Cardiac muscle cell (in vitro differentiated cells and primary cell): Measurements from ENCODE around the gene ADAM17. TPM values are rescaled to one million over a fixed set of nuclear protein-coding genes. Genes with fewer than 3 reads are reported as not detected.
"Not testable (repeated sequence)": the region's sequence is repeated elsewhere in the genome, so short reads cannot be mapped to it uniquely, and the experiment has no call there.

Source experiments
- DNase-seq, 2 donors: peaks; one replicate each; pipeline versions ENCODE4 v3.0.0 to v3.0.0-alpha.2; 2010 to 2017; ENCODE audit warnings: low read depth in 1 of 2, low spot score in 1 of 2
- H3K27ac ChIP-seq: fragments of 200-600 bp; sonication (generic); 2 replicates; pipeline ENCODE4 v1.5.1; 2016
- H3K27me3 ChIP-seq: fragments of 200-600 bp; sonication (generic); 2 replicates; pipeline ENCODE4 v1.6.0; 2016; ENCODE audit warnings: control low read depth
- H3K36me3 ChIP-seq: fragments of 200-600 bp; sonication (generic); 2 replicates; pipeline ENCODE4 v1.5.1; 2016; ENCODE audit warnings: control low read depth
- H3K4me1 ChIP-seq: fragments of 200-600 bp; sonication (generic); 2 replicates; pipeline ENCODE4 v1.8.1; 2017; ENCODE audit warnings: low read depth, mild to moderate bottlenecking, mixed run types
- H3K4me3 ChIP-seq: fragments of 200-600 bp; sonication (generic); 2 replicates; pipeline ENCODE4 v1.5.1; 2016; ENCODE audit warnings: mild to moderate bottlenecking
- H3K9me3 ChIP-seq: fragments of 200-600 bp; sonication (generic); 2 replicates; pipeline ENCODE4 v1.5.1; 2017; ENCODE audit warnings: low read depth, mild to moderate bottlenecking, control low read depth
- polyA plus RNA-seq: library from polyadenylated mRNA; unstranded; fragments of >200 nt; fragmentation: Nextera tagmentation; extraction: Ambion mirVana; gene quantifications from 2 replicates; pipeline ENCODE4 v1.2.1, GENCODE V29; 2016
- total RNA-seq: library from RNA; depleted of rRNA; stranded (reverse); fragments of >200 nt; gene quantifications from 2 replicates; pipeline ENCODE4 v1.2.3, GENCODE V29; 2016
- TF ChIP-seq, protein P1 (sequence below): IDR thresholded peaks from 2 replicates; pipeline ENCODE4 v1.5.1; 2012; ENCODE audit warnings: low read depth, mild to moderate bottlenecking, low read length

ADAM17 gene
- total and polyA plus RNA-seq, 2 experiments from 2014 or later: 23.9 to 32.0 TPM

DNA sequence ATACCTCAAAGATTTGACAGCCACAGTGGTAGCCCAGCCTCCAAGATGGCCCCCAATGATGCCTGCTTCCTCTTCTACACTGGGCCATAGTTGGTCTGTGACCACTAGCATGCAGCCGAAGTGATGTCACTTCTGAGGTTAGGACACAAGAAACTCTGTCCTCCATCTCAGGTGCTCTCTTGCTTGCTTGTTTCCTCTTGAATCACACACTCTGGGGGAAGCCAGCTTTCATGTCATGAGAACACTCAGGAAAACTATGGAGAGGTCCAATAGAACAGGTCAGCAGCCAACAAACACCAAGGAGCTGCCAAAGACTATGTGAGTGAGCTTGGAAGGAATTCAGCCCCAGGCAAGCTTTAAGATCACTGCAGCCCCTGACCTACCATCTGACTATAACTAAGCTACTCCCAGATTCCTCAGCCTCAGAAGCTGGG lies 3.3 kb upstream of the ADAM17 start:
- Histone ChIP-seq H3K27ac (peak overlapping the region; percentile 43), H3K27me3 (no peaks in the 10 kb centered on the region), H3K4me1 (peaks cover 10% of the 10 kb centered on the region), H3K36me3 (no peaks in the 10 kb centered on the region), H3K4me3 (no peak overlapping the region), H3K9me3 (no peaks in the 10 kb centered on the region)
- TF ChIP-seq, protein P1, sequence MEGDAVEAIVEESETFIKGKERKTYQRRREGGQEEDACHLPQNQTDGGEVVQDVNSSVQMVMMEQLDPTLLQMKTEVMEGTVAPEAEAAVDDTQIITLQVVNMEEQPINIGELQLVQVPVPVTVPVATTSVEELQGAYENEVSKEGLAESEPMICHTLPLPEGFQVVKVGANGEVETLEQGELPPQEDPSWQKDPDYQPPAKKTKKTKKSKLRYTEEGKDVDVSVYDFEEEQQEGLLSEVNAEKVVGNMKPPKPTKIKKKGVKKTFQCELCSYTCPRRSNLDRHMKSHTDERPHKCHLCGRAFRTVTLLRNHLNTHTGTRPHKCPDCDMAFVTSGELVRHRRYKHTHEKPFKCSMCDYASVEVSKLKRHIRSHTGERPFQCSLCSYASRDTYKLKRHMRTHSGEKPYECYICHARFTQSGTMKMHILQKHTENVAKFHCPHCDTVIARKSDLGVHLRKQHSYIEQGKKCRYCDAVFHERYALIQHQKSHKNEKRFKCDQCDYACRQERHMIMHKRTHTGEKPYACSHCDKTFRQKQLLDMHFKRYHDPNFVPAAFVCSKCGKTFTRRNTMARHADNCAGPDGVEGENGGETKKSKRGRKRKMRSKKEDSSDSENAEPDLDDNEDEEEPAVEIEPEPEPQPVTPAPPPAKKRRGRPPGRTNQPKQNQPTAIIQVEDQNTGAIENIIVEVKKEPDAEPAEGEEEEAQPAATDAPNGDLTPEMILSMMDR: no peak
- DNase-seq: peak in 1 of 2 donors; percentile 85

DNA sequence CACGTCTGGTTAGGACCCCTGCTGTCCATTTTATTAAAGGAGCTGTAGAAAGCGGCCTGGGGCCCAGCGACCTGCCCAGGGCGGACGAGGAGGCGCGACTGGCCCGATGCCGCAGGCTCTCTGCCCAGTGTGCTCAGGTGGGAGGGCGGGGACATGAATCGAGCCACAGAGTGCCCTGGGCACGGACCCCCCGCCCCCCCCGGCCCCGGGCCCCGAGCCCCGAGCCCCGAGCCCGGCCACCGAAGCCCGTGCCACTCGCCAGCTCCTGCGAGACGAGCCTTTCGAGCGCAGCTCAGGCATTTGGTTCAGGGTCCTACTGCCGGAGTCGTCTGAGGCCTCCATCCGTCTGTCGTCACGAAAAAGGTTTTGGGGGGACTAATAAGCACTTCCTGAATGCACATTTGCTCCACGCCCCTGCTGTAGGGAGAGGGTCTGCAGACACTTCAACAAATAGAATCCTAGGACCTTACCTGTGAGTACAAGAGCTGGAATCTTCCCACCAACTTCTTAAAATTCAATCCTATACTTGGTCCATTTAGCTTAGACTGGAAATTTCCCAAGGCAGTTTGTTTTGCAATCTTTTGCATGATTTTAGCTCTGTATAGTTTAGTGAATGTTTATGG lies 602 bp upstream of the ADAM17 start:
- peak overlapping the region; percentile 96 for H3K27ac ChIP-seq
- H3K9me3 ChIP-seq: no peaks in the 10 kb centered on the region
- peak overlapping the region; percentile 65 for H3K4me3 ChIP-seq
- H3K4me1 ChIP-seq: peaks cover 11% of the 10 kb centered on the region
- DNase-seq: peak in 1 of 2 donors; percentile 42
- H3K36me3 ChIP-seq: no peaks in the 10 kb centered on the region
- H3K27me3 ChIP-seq: no peaks in the 10 kb centered on the region
- TF ChIP-seq, protein P1: no peak

DNA sequence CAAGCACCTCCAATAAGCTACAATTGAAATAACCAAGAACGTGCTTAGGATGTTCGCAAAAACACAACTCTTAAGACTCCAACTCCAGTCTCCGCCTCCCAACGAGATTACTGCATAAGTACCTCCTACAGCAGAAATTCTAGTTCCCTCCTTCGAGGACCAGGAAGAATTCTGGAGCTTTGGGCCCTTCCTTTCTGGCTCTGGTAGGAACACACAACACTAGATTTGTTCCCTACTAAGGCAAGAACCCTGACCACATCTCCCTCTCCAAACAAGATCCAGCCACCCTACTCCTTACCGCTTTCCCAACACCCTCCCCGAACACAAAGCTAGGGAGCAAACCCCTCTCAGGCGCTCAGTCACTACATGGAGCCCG lies 721 bp downstream of the ADAM17 start:
- peak; percentile 67 to 94 for DNase-seq
- H3K27me3 ChIP-seq: no peaks in the 10 kb centered on the region
- no peaks in the 10 kb centered on the region for H3K36me3 ChIP-seq
- H3K4me3 ChIP-seq: peak overlapping the region; percentile 65
- TF ChIP-seq, protein P1: no peak
- H3K9me3 ChIP-seq: no peaks in the 10 kb centered on the region
- H3K4me1 ChIP-seq: peaks cover 7% of the 10 kb centered on the region
- H3K27ac ChIP-seq: peak overlapping the region; percentile 96

DNA sequence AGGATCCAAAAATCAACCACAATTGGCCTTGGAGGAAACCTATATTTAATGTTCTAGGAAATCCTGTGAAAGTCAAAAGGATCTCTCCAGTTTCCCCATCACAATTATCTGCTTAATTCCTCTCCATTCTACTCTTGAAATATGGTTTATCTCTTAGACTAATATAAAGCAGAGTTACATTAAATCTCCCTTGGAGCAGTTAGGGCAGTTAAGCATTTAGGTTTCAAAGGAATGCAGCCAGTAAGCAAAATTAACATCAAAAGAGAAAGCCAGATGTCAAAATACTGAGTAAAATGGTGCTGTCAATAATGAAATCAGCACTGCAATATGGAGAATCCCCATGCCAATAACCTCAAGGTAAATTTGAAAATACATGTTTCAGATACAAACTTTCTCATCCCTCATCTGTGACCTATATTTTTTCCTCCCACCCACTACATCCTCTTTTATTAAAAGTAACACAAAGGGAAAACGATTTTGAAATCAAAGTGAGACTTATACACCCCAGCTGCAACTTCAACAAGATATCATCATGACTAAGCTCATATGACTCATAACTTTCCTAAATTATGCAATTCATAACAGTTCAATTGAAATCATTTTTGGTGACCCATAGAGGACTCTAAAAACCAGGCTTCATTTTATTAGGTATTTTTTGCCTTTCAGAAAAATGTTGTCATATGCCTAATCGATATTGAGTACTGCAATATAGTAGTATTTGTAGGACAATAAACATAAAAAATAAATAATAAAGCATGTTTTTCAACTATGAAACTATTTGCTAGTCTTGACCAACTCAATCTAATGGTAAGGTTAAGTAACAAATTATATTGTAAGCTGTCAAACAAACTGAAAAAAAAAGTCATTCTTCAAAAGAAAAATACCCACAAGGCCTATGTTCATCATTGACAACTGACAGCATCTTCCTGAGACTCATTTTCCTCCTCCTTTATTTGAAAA lies 3.1 kb downstream of the ADAM17 start:
- peak in 1 of 2 donors; percentile 89 for DNase-seq
- no peak overlapping the region for H3K27ac ChIP-seq
- TF ChIP-seq, protein P1: no peak
- H3K9me3 ChIP-seq: no peaks in the 10 kb centered on the region
- H3K27me3 ChIP-seq: no peaks in the 10 kb centered on the region
- no peaks in the 10 kb centered on the region for H3K36me3 ChIP-seq
- peaks cover 14% of the 10 kb centered on the region for H3K4me1 ChIP-seq
- no peak overlapping the region for H3K4me3 ChIP-seq

DNA sequence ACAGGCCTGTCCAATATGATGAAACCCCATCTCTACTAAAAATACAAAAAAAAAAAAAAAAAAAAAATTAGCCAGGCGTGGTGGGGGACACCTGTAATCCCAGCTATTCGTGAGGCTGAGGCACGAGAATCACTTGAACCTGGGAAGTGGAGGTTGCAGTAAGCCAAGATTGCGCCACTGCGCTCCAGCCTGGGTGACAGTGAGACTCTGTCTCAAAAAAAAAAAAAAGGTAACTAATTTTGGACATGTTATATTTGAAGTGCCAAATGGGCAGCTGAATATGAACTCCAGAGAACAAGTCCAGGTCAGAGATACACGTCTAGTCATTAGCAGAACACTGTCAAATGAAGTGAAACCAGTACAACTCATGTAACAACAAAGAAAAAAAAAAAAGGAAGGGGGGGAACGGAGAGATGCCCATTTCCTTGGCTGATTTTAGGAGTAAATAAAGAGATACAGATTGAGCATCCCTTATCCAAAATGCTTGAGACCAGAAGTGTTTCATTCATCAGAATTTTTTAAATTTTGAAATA lies 4.7 kb downstream of the ADAM17 start:
- H3K4me3 ChIP-seq, H3K27me3 ChIP-seq, H3K36me3 ChIP-seq, H3K9me3 ChIP-seq, DNase-seq, H3K27ac ChIP-seq: not testable (repeated sequence)
- H3K4me1 ChIP-seq: peaks cover 14% of the 10 kb centered on the region
